PC-9 (cell line): ENCODE data around the gene RNF13. TPM values are rescaled to one million over a fixed set of nuclear protein-coding genes. Genes with fewer than 3 reads are reported as not detected.
"Not testable (repeated sequence)": the region's sequence is repeated elsewhere in the genome, so short reads cannot be mapped to it uniquely, and the experiment has no call there.

Experiments used
- BruUV-seq: library from RNA; stranded (reverse); fragments of 400-500 nt; replicated peaks from 2 replicates; lab custom pipeline; 2021; lab: Mats Ljungman, UMichigan
- CTCF ChIA-PET: fragments of 300-600 bp; sonication (Branson Sonifier 250); formaldehyde crosslinking; loops from one replicate; lab custom pipeline; 2022; ENCODE audit warnings: antibody characterized with exemption; lab: Charles Lee
- POLR2A ChIA-PET: fragments of 300-600 bp; sonication (Branson Sonifier 250); formaldehyde crosslinking; loops from one replicate; lab custom pipeline; 2022; ENCODE audit warnings: antibody characterized with exemption; ENCODE audit not compliant: unreplicated experiment; lab: Charles Lee
- DNase-seq, 2 experiments: peaks; one replicate each; pipeline versions ENCODE4 v3.0.0 to v3.0.0-alpha.2; 2015 to 2022; ENCODE audit warnings: mixed read lengths in 1 of 2
- H2AFZ ChIP-seq: fragments of 200-600 bp; sonication (generic); 2 replicates; pipeline ENCODE4 v1.8.1; 2017; ENCODE audit warnings: antibody characterized with exemption
- H3F3A ChIP-seq: fragments of 200-600 bp; sonication (generic); 2 replicates; pipeline ENCODE4 v1.8.1; 2017; ENCODE audit warnings: antibody characterized with exemption, mild to moderate bottlenecking, low read depth; ENCODE audit not compliant: insufficient read depth
- H3K27ac ChIP-seq: fragments of 200-600 bp; sonication (generic); 2 replicates; pipeline ENCODE4 v1.6.1; 2016; ENCODE audit warnings: mixed run types
- H3K27me3 ChIP-seq: fragments of 200-600 bp; sonication (generic); 2 replicates; pipeline ENCODE4 v1.6.1; 2016; ENCODE audit warnings: low read depth, mixed run types; ENCODE audit not compliant: insufficient read depth
- H3K36me3 ChIP-seq: fragments of 200-600 bp; sonication (generic); 2 replicates; pipeline ENCODE4 v1.6.1; 2016; ENCODE audit warnings: low read depth, mixed run types
- H3K4me1 ChIP-seq: fragments of 200-600 bp; sonication (generic); replicated peaks from 2 replicates; pipeline ENCODE4 v1.6.1; 2016; ENCODE audit warnings: mixed run types; ENCODE audit not compliant: insufficient read depth
- H3K4me2 ChIP-seq: fragments of 200-600 bp; sonication (generic); 2 replicates; pipeline ENCODE4 v1.6.1; 2017; ENCODE audit warnings: mixed run types
- H3K4me3 ChIP-seq: fragments of 200-600 bp; sonication (generic); 2 replicates; pipeline ENCODE4 v1.6.1; 2016; ENCODE audit warnings: mixed run types
- H3K79me2 ChIP-seq: fragments of 200-600 bp; sonication (generic); 2 replicates; pipeline ENCODE4 v1.6.1; 2017; ENCODE audit warnings: low read depth, mixed run types
- H3K9me2 ChIP-seq: fragments of 200-600 bp; sonication (generic); 2 replicates; pipeline ENCODE4 v1.8.1; 2017; ENCODE audit warnings: mild to moderate bottlenecking; ENCODE audit not compliant: insufficient read depth
- H3K9me3 ChIP-seq: fragments of 200-600 bp; sonication (generic); 2 replicates; pipeline ENCODE4 v1.8.1; 2016; ENCODE audit warnings: low read depth; ENCODE audit not compliant: insufficient read depth
- H4K20me1 ChIP-seq: fragments of 200-600 bp; sonication (generic); 2 replicates; pipeline ENCODE4 v1.8.1; 2017; ENCODE audit not compliant: insufficient read depth
- intact Hi-C: fragments of 100-400 bp; cut with micrococcal nuclease; formaldehyde crosslinking; loops from one replicate; pipeline ENCODE4 v1.10.0; 2022; ENCODE audit not compliant: unreplicated experiment
- total RNA-seq: library from RNA; stranded (reverse); gene quantifications from 2 replicates; pipeline ENCODE4 v1.2.3, GENCODE V29; 2021
- TF ChIP-seq, protein P1 (sequence below): fragments of 200-600 bp; sonication (generic); conservative IDR thresholded peaks from 2 replicates; pipeline ENCODE4 v1.6.1; 2017; ENCODE audit warnings: mixed run types, antibody characterized with exemption, mild to moderate bottlenecking, moderate library complexity

The RNF13 gene
- total RNA-seq, 1 experiment from 2014 or later = 65.0 TPM

GRCh38 chr3:149832086-149832485, 19.1 kb downstream of the RNF13 start:
- no peaks in the 10 kb centered on the region for H3K27me3 ChIP-seq
- BruUV-seq = no TSS peak
- DNase-seq = no peak
- TF ChIP-seq, protein P1, sequence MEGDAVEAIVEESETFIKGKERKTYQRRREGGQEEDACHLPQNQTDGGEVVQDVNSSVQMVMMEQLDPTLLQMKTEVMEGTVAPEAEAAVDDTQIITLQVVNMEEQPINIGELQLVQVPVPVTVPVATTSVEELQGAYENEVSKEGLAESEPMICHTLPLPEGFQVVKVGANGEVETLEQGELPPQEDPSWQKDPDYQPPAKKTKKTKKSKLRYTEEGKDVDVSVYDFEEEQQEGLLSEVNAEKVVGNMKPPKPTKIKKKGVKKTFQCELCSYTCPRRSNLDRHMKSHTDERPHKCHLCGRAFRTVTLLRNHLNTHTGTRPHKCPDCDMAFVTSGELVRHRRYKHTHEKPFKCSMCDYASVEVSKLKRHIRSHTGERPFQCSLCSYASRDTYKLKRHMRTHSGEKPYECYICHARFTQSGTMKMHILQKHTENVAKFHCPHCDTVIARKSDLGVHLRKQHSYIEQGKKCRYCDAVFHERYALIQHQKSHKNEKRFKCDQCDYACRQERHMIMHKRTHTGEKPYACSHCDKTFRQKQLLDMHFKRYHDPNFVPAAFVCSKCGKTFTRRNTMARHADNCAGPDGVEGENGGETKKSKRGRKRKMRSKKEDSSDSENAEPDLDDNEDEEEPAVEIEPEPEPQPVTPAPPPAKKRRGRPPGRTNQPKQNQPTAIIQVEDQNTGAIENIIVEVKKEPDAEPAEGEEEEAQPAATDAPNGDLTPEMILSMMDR = no peak
- no peaks in the 10 kb centered on the region for H3F3A ChIP-seq
- peaks cover 20% of the 10 kb centered on the region; the same call in 1 of the 2 replicates for H3K36me3 ChIP-seq
- H4K20me1 ChIP-seq = no peaks in the 10 kb centered on the region; the same call in 1 of the 2 replicates
- no peaks in the 10 kb centered on the region for H3K9me2 ChIP-seq
- H2AFZ ChIP-seq = no peak overlapping the region
- peaks cover 36% of the 10 kb centered on the region for H3K9me3 ChIP-seq
- no peak overlapping the region for H3K4me2 ChIP-seq
- H3K4me3 ChIP-seq = no peak overlapping the region
- ChIA-PET POLR2A (no interaction called here), CTCF (no interaction called here)
- H3K27ac ChIP-seq = no peak overlapping the region
- H3K79me2 ChIP-seq = peaks cover 82% of the 10 kb centered on the region
- intact Hi-C loops = no loop called here
- no peaks in the 10 kb centered on the region for H3K4me1 ChIP-seq

DNA sequence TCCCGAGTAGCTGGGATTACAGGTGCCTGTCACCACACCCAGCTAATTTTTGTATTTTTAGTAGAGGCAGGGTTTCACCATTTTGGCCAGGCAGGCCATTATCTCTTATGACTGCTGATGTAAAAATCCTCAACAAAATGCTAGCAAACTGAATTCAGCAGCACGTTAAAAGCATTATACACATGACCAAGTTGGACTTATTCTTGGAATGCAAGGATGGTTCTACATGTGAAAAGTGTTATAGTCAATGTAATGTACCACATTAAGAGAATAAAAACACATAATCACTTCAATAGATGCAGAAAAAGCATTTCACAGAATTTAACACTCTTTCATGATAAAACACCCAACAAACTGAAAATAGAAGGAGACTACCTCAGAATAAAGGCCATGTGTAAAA, 20.2 kb downstream of the RNF13 start:
- Histone ChIP-seq H3K27ac (no peak overlapping the region), H3K9me2 (no peaks in the 10 kb centered on the region), H3K79me2 (peaks cover 81% of the 10 kb centered on the region), H3K4me3 (no peak overlapping the region), H3K36me3 (peaks cover 19% of the 10 kb centered on the region; the same call in 1 of the 2 replicates), H2AFZ (no peak overlapping the region), H3F3A (no peaks in the 10 kb centered on the region), H3K4me1 (no peaks in the 10 kb centered on the region), H3K27me3 (no peaks in the 10 kb centered on the region), H3K4me2 (no peak overlapping the region), H3K9me3 (peaks cover 42% of the 10 kb centered on the region), H4K20me1 (no peaks in the 10 kb centered on the region; the same call in 1 of the 2 replicates)
- DNase-seq = no peak
- TF ChIP-seq, protein P1 = no peak
- CTCF ChIA-PET = no interaction called here
- intact Hi-C loops = no loop called here
- BruUV-seq = no TSS peak
- POLR2A ChIA-PET = interaction anchor here (0.7 kb wide), 1 partner anchor 97 kb away, joined by 3 read pairs; no protein-coding TSS in a partner anchor

DNA sequence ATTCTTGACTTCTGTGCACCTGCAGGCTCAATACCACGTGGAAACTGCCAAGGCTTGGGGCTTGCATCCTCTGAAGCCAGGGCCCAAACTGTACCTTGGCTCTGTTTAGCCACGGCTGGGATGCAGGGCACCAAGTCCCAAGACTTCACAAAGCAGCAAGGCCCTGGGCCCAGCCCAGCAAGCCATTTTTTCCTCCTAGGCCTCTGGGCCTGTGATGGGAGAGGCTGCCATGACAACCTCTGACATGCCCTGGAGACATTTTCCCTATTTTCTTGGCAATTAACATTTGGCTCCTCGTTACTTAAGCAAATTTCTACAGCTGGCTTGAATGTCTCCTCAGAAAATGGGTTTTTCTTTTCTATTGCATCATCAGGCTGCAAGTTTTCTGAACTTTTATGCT, 25.5 kb downstream of the RNF13 start:
- H3K36me3 ChIP-seq, POLR2A ChIA-PET, CTCF ChIA-PET, intact Hi-C loops, H3K4me1 ChIP-seq, BruUV-seq, H2AFZ ChIP-seq, H4K20me1 ChIP-seq, H3K9me2 ChIP-seq, H3K27me3 ChIP-seq, H3F3A ChIP-seq, DNase-seq, H3K4me2 ChIP-seq, H3K27ac ChIP-seq, H3K4me3 ChIP-seq: not testable (repeated sequence)
- H3K79me2 ChIP-seq = peaks cover 73% of the 10 kb centered on the region
- H3K9me3 ChIP-seq = peaks cover 11% of the 10 kb centered on the region

- H3K27me3 ChIP-seq, H3K36me3 ChIP-seq, H3K9me2 ChIP-seq, H3K27ac ChIP-seq, CTCF ChIA-PET, POLR2A ChIA-PET, H3K9me3 ChIP-seq, H4K20me1 ChIP-seq, DNase-seq, H3K4me1 ChIP-seq, H3F3A ChIP-seq, H3K4me3 ChIP-seq, H2AFZ ChIP-seq, BruUV-seq, intact Hi-C loops, H3K4me2 ChIP-seq: not testable (repeated sequence)
- H3K79me2 ChIP-seq = peaks cover 71% of the 10 kb centered on the region
These were observed 26.5 kb downstream of the RNF13 start for GRCh38 chr3:149839469-149839868.
